ENCODE measurements around the gene ISL2. TPM values are rescaled to one million over a fixed set of nuclear protein-coding genes. Genes with fewer than 3 reads are reported as not detected.
A peak's percentile ranks its signal among the peaks of the same experiment; 100 is the strongest.

Gene ISL2
- total and polyA plus RNA-seq, 2 of the 13 experiments (the other 11 are each of a cell fraction or from before 2014, with no cell fraction given): 4.3 to 5.1 TPM

DNA sequence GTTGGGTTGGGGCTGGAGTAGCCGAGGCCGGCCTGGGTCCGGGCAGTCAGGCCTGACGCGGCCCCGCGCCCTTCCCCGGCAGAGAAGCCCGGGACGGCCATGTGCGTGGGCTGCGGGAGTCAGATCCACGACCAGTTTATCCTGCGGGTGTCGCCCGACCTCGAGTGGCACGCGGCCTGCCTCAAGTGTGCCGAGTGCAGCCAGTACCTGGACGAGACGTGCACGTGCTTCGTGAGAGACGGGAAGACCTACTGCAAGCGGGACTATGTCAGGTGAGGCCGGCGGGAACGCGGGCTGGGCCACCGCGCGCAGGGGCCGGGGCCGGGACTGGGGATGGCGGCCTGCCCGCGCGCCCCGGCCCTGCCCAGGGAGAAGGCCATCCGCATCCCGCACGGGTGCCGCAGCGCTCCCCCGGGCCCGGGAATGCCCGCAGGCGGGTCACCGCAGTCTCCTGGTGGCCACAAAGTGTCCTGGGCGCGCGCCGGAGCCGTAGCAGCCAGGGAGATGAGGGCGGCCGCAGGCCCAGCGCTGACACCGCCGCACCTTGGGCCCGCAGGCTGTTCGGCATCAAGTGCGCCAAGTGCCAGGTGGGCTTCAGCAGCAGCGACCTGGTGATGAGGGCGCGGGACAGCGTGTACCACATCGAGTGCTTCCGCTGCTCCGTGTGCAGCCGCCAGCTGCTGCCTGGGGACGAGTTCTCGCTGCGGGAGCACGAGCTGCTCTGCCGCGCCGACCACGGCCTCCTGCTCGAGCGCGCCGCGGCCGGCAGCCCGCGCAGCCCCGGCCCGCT is 1.3 kb downstream of the ISL2 start (continued):
- TF ChIP-seq CTCF (CRISPR knock-in tag; IDR thresholded peaks at IDR 0.05) (peak; percentile 37; the same call in 1 of the 2 replicates), CHCHD3 (CRISPR knock-in tag; IDR thresholded peaks at IDR 0.05) (peak; percentile 56; the same call in 1 of the 2 replicates), ZSCAN9 (CRISPR knock-in tag; IDR thresholded peaks at IDR 0.05; ENCODE audit: borderline replicate concordance) (peak; percentile 46; the same call in 1 of the 2 replicates), ZBTB3 (CRISPR knock-in tag; IDR thresholded peaks at IDR 0.05; ENCODE audit: borderline replicate concordance, low read depth) (0 out of 2 replicates have a peak, but pooled peaks have one; percentile 8), ISX (CRISPR knock-in tag; conservative IDR thresholded peaks at IDR 0.05) (peak; percentile 81; the same call in 1 of the 2 replicates), SKIL (CRISPR knock-in tag; IDR thresholded peaks at IDR 0.05; ENCODE audit: borderline replicate concordance) (peak; percentile 35; the same call in 1 of the 2 replicates), KDM5B (CRISPR knock-in tag; IDR thresholded peaks at IDR 0.05; ENCODE audit: borderline replicate concordance) (peak; percentile 93), DMAP1 (CRISPR knock-in tag; IDR thresholded peaks at IDR 0.05) (peak; percentile 86), RARA (CRISPR knock-in tag; IDR thresholded peaks at IDR 0.05) (peak; percentile 29; the same call in 1 of the 2 replicates), GATA4 (IDR thresholded peaks at IDR 0.05; ENCODE audit: borderline replicate concordance, low read depth) (no peak), ZMAT3 (CRISPR knock-in tag; conservative IDR thresholded peaks at IDR 0.05) (peak; percentile 90; the same call in 1 of the 2 replicates), ZNF230 (CRISPR knock-in tag; IDR thresholded peaks at IDR 0.05) (peak; percentile 94; the same call in 1 of the 2 replicates), AKAP8 (CRISPR knock-in tag; IDR thresholded peaks at IDR 0.05) (0 out of 2 replicates have a peak, but pooled peaks have one; percentile 47), ZNF138 (CRISPR knock-in tag; IDR thresholded peaks at IDR 0.05; ENCODE audit: low read depth) (peak; percentile 78; the same call in 1 of the 2 replicates), MYC (CRISPR knock-in tag; IDR thresholded peaks at IDR 0.05; ENCODE audit: borderline replicate concordance) (peak; percentile 96), BRCA1 (CRISPR knock-in tag; IDR thresholded peaks at IDR 0.05) (peak; percentile 47; the same call in 1 of the 2 replicates)
- TF ChIP-seq, protein P1, sequence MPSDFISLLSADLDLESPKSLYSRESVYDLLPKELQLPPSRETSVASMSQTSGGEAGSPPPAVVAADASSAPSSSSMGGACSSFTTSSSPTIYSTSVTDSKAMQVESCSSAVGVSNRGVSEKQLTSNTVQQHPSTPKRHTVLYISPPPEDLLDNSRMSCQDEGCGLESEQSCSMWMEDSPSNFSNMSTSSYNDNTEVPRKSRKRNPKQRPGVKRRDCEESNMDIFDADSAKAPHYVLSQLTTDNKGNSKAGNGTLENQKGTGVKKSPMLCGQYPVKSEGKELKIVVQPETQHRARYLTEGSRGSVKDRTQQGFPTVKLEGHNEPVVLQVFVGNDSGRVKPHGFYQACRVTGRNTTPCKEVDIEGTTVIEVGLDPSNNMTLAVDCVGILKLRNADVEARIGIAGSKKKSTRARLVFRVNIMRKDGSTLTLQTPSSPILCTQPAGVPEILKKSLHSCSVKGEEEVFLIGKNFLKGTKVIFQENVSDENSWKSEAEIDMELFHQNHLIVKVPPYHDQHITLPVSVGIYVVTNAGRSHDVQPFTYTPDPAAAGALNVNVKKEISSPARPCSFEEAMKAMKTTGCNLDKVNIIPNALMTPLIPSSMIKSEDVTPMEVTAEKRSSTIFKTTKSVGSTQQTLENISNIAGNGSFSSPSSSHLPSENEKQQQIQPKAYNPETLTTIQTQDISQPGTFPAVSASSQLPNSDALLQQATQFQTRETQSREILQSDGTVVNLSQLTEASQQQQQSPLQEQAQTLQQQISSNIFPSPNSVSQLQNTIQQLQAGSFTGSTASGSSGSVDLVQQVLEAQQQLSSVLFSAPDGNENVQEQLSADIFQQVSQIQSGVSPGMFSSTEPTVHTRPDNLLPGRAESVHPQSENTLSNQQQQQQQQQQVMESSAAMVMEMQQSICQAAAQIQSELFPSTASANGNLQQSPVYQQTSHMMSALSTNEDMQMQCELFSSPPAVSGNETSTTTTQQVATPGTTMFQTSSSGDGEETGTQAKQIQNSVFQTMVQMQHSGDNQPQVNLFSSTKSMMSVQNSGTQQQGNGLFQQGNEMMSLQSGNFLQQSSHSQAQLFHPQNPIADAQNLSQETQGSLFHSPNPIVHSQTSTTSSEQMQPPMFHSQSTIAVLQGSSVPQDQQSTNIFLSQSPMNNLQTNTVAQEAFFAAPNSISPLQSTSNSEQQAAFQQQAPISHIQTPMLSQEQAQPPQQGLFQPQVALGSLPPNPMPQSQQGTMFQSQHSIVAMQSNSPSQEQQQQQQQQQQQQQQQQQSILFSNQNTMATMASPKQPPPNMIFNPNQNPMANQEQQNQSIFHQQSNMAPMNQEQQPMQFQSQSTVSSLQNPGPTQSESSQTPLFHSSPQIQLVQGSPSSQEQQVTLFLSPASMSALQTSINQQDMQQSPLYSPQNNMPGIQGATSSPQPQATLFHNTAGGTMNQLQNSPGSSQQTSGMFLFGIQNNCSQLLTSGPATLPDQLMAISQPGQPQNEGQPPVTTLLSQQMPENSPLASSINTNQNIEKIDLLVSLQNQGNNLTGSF (CRISPR knock-in tag; IDR thresholded peaks at IDR 0.05): peak; percentile 90
- TF ChIP-seq, protein P2, sequence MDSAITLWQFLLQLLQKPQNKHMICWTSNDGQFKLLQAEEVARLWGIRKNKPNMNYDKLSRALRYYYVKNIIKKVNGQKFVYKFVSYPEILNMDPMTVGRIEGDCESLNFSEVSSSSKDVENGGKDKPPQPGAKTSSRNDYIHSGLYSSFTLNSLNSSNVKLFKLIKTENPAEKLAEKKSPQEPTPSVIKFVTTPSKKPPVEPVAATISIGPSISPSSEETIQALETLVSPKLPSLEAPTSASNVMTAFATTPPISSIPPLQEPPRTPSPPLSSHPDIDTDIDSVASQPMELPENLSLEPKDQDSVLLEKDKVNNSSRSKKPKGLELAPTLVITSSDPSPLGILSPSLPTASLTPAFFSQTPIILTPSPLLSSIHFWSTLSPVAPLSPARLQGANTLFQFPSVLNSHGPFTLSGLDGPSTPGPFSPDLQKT (CRISPR knock-in tag; IDR thresholded peaks at IDR 0.05; ENCODE audit: borderline replicate concordance): 0 out of 2 replicates have a peak, but pooled peaks have one; percentile 18
